Fibroblast of lung (primary cell): ENCODE results near the gene WDR64. TPM values are rescaled to one million over a fixed set of nuclear protein-coding genes. Genes with fewer than 3 reads are reported as not detected.
"Not testable (repeated sequence)": the region's sequence is repeated elsewhere in the genome, so short reads cannot be mapped to it uniquely, and the experiment has no call there.

ENCODE experiments used
- DNase-seq, 2 donors: peaks; one replicate each; pipeline versions ENCODE4 v3.0.0 to v3.0.0-alpha.2; 2010; ENCODE audit warnings: low read depth in 2 of 2
- H2AFZ ChIP-seq: 2 replicates; pipeline ENCODE4 v1.5.1; 2012; ENCODE audit warnings: low read length, control low read depth, inconsistent platforms
- H3K27ac ChIP-seq: 2 replicates; pipeline ENCODE4 v1.5.1; 2011; ENCODE audit warnings: low read length, control low read depth; ENCODE audit not compliant: insufficient read depth
- H3K27me3 ChIP-seq: 2 replicates; pipeline ENCODE4 v1.5.1; 2011; ENCODE audit warnings: mild to moderate bottlenecking, low read length; ENCODE audit not compliant: control insufficient read depth, insufficient read depth
- H3K36me3 ChIP-seq: 2 replicates; pipeline ENCODE4 v1.5.1; 2011; ENCODE audit warnings: low read length; ENCODE audit not compliant: control insufficient read depth, insufficient read depth
- H3K4me1 ChIP-seq: 2 replicates; pipeline ENCODE4 v1.5.1; 2011; ENCODE audit warnings: low read length; ENCODE audit not compliant: control insufficient read depth, insufficient read depth; ENCODE audit errors: extremely low read depth
- H3K4me2 ChIP-seq: 2 replicates; pipeline ENCODE4 v1.5.1; 2011; ENCODE audit warnings: low read length, control low read depth; ENCODE audit not compliant: insufficient read depth; ENCODE audit errors: extremely low read depth
- H3K4me3 ChIP-seq, 4 experiments: fragments of 200-600 bp in 1 of 4; sonication (generic) in 1 of 4; replicated peaks in 1 of 4; 2 replicates each; pipeline ENCODE4 v1.5.1; 2011 to 2016; ENCODE audit warnings: low read length in 4 of 4, low read depth in 3 of 4, mild to moderate bottlenecking in 3 of 4, control low read depth in 2 of 4, inconsistent platforms in 1 of 4, mixed read lengths in 1 of 4; ENCODE audit not compliant: insufficient read depth in 1 of 4; ENCODE audit errors: control extremely low read depth in 1 of 4
- H3K79me2 ChIP-seq: 2 replicates; pipeline ENCODE4 v1.5.1; 2012; ENCODE audit warnings: mild to moderate bottlenecking, low read length, inconsistent platforms; ENCODE audit not compliant: control insufficient read depth, insufficient read depth
- H3K9ac ChIP-seq: 2 replicates; pipeline ENCODE4 v1.5.1; 2011; ENCODE audit warnings: mild to moderate bottlenecking, low read length, control low read depth; ENCODE audit not compliant: insufficient read depth
- H3K9me3 ChIP-seq: 2 replicates; pipeline ENCODE4 v1.5.1; 2012; ENCODE audit warnings: low read depth, low read length; ENCODE audit not compliant: control insufficient read depth, insufficient read depth
- H4K20me1 ChIP-seq: 2 replicates; pipeline ENCODE4 v1.5.1; 2011; ENCODE audit warnings: low read length; ENCODE audit not compliant: control insufficient read depth, insufficient read depth; ENCODE audit errors: extremely low read depth
- CTCF ChIP-seq, 2 donors: IDR thresholded peaks in 1 of 2; conservative IDR thresholded peaks in 1 of 2; 1 replicate in 1 of 2; 2 replicates in 1 of 2; pipeline ENCODE4 v1.5.1; 2011 to 2012; ENCODE audit warnings: low read length in 2 of 2, control low read depth in 1 of 2, inconsistent platforms in 1 of 2, low read depth in 1 of 2, mild to moderate bottlenecking in 1 of 2
- EZH2 ChIP-seq: IDR thresholded peaks from 2 replicates; pipeline ENCODE4 v1.5.1; 2012; ENCODE audit warnings: low read length, control low read depth, mild to moderate bottlenecking; ENCODE audit errors: missing control alignments
- polyA plus RNA-seq, 2 donors: library from polyadenylated mRNA; depleted of rRNA in 1 of 2; stranded (reverse) in 1 of 2; unstranded in 1 of 2; fragments of >200 nt; gene quantifications; 2 replicates each; pipeline ENCODE4 v1.2.1, GENCODE V29; 2011 to 2012; ENCODE audit warnings: missing spikeins in 1 of 2
- total RNA-seq: library from RNA; depleted of rRNA; stranded (reverse); fragments of >200 nt; gene quantifications from 2 replicates; pipeline ENCODE4 v1.2.1, GENCODE V29; 2014

The WDR64 gene
- total and polyA plus RNA-seq, 2 donors (not counting 1 experiment from before 2014, with no cell fraction given) = not detected

- no peaks in the 10 kb centered on the region for H4K20me1 ChIP-seq
- TF ChIP-seq EZH2 (no peak), CTCF (conservative IDR thresholded peaks at IDR 0.05 in 1 of 2, IDR thresholded peaks at IDR 0.05 in 1 of 2; ENCODE audit: low read depth in 1 of 2, low read length in 2 of 2) (no peak)
- H3K27ac ChIP-seq = no peak overlapping the region
- H3K4me2 ChIP-seq = no peak overlapping the region
- no peaks in the 10 kb centered on the region for H3K36me3 ChIP-seq
- no peak for DNase-seq
- no peaks in the 10 kb centered on the region for H3K4me1 ChIP-seq
- no peaks in the 10 kb centered on the region for H3K27me3 ChIP-seq
- no peaks in the 10 kb centered on the region for H3K79me2 ChIP-seq
- H3K9me3 ChIP-seq = no peaks in the 10 kb centered on the region
- no peak overlapping the region for H3K4me3 ChIP-seq
- no peak overlapping the region for H3K9ac ChIP-seq
- H2AFZ ChIP-seq = no peak overlapping the region
Observed at GRCh38 chr1:241802863-241803262, 150.8 kb downstream of the WDR64 start.

- H2AFZ ChIP-seq, H3K4me2 ChIP-seq, H3K4me3 ChIP-seq, H3K9ac ChIP-seq, H3K27ac ChIP-seq, H3K9me3 ChIP-seq, H3K36me3 ChIP-seq, H3K4me1 ChIP-seq, H3K27me3 ChIP-seq, DNase-seq, H3K79me2 ChIP-seq, H4K20me1 ChIP-seq: not testable (repeated sequence)
Observed at GRCh38 chr1:241804706-241805105, 152.6 kb downstream of the WDR64 start.

- Histone ChIP-seq H3K4me2 (no peak overlapping the region), H3K9me3 (no peaks in the 10 kb centered on the region), H3K36me3 (no peaks in the 10 kb centered on the region), H3K27me3 (no peaks in the 10 kb centered on the region), H3K79me2 (no peaks in the 10 kb centered on the region), H3K9ac (no peak overlapping the region), H3K4me1 (no peaks in the 10 kb centered on the region), H4K20me1 (no peaks in the 10 kb centered on the region), H2AFZ (no peak overlapping the region), H3K27ac (no peak overlapping the region), H3K4me3 (no peak overlapping the region)
- peak in 1 of 2 donors; percentile 90 for DNase-seq
- TF ChIP-seq CTCF (conservative IDR thresholded peaks at IDR 0.05 in 1 of 2, IDR thresholded peaks at IDR 0.05 in 1 of 2; ENCODE audit: low read depth in 1 of 2, low read length in 2 of 2) = no peak
- TF ChIP-seq EZH2 = no peak
Observed at GRCh38 chr1:241808265-241808664, 156.2 kb downstream of the WDR64 start.
